Smooth muscle cell of bladder (primary cell): Measurements from ENCODE around the gene PGS1. TPM values are rescaled to one million over a fixed set of nuclear protein-coding genes. Genes with fewer than 3 reads are reported as not detected.

Experiments used
- total RNA-seq: library from RNA; depleted of rRNA; stranded (reverse); fragments of >200 nt; gene quantifications from 2 replicates; pipeline ENCODE4 v1.2.3, GENCODE V29; 2014

PGS1 gene, protein sequence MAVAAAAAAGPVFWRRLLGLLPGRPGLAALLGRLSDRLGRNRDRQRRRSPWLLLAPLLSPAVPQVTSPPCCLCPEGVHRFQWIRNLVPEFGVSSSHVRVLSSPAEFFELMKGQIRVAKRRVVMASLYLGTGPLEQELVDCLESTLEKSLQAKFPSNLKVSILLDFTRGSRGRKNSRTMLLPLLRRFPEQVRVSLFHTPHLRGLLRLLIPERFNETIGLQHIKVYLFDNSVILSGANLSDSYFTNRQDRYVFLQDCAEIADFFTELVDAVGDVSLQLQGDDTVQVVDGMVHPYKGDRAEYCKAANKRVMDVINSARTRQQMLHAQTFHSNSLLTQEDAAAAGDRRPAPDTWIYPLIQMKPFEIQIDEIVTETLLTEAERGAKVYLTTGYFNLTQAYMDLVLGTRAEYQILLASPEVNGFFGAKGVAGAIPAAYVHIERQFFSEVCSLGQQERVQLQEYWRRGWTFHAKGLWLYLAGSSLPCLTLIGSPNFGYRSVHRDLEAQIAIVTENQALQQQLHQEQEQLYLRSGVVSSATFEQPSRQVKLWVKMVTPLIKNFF
- 29.2 and 32.5 TPM in 2 replicates for total RNA-seq

GRCh38 chr17:78378225-78379130 is at the start of gene PGS1:
Gene PGS1, plus strand, starts transcription at chr17:78378649. Its CDS starts 17 bp downstream, at chr17:78378666.

GRCh38 chr17:78359997-78360370 is 18.5 kb upstream of the PGS1 start, which contains the start of gene SOCS3:
Gene SOCS3, minus strand, starts transcription at chr17:78360077. Its CDS starts 982 bp downstream, at chr17:78359095.

Other genes with a start within 250 kb of the PGS1 start
- 0.28 and 0.92 TPM in 2 replicates for gene TMC6, start 249.9 kb upstream of the PGS1 start, total RNA-seq
- not detected in 2 replicates for gene TMC8, start 247.9 kb upstream of the PGS1 start, total RNA-seq
- not detected in 2 replicates for gene C17orf99, start 232.3 kb upstream of the PGS1 start, total RNA-seq
- gene SYNGR2, start 210.1 kb upstream of the PGS1 start, total RNA-seq = 12.8 and 15.3 TPM in 2 replicates
- 25.8 and 33.8 TPM in 2 replicates for gene TK1, start 191.6 kb upstream of the PGS1 start, total RNA-seq
- 19.8 and 32.2 TPM in 2 replicates for gene AFMID, start 191.3 kb upstream of the PGS1 start, total RNA-seq
- gene BIRC5, start 164.4 kb upstream of the PGS1 start, total RNA-seq = 10.5 and 15.5 TPM in 2 replicates
- gene TMEM235, start 147.0 kb upstream of the PGS1 start, total RNA-seq = not detected in 2 replicates
- 112 and 138 TPM in 2 replicates for gene SOCS3, start 18.6 kb upstream of the PGS1 start, total RNA-seq
- under 0.01 TPM in 1 of 2 replicates, not detected in the other for gene DNAH17, start 198.7 kb downstream of the PGS1 start, total RNA-seq